ENCODE results near the gene BACH2. TPM values are rescaled to one million over a fixed set of nuclear protein-coding genes. Genes with fewer than 3 reads are reported as not detected.
A peak's percentile ranks its signal among the peaks of the same experiment; 100 is the strongest.

The BACH2 gene
- total and polyA plus RNA-seq, 2 donors (not counting 1 experiment from before 2014, with no cell fraction given): 2.2 to 2.6 TPM

GRCh38 chr6:90294614-90294988 lies 2.0 kb downstream of the BACH2 start:
- H3K27ac ChIP-seq (ENCODE audit: insufficient read depth, low read length): no peak overlapping the region
- no peak overlapping the region for H3K9ac ChIP-seq (ENCODE audit: insufficient read depth, low read length)
- no peaks in the 10 kb centered on the region for H3K36me3 ChIP-seq (ENCODE audit: control insufficient read depth, insufficient read depth, low read length)
- H3K4me3 ChIP-seq (replicated peaks in 1 of 4; ENCODE audit: control extremely low read depth in 1 of 4, insufficient read depth in 1 of 4, low read depth in 3 of 4, low read length in 4 of 4): peak overlapping the region; percentile 63 to 71 (median 66)
- no peaks in the 10 kb centered on the region for H4K20me1 ChIP-seq (ENCODE audit: control insufficient read depth, extremely low read depth, insufficient read depth, low read length)
- H3K9me3 ChIP-seq (ENCODE audit: control insufficient read depth, insufficient read depth, low read depth, low read length): no peaks in the 10 kb centered on the region
- peaks cover 2% of the 10 kb centered on the region for H3K4me1 ChIP-seq (ENCODE audit: control insufficient read depth, extremely low read depth, insufficient read depth, low read length)
- no peaks in the 10 kb centered on the region for H3K27me3 ChIP-seq (ENCODE audit: control insufficient read depth, insufficient read depth, low read length)
- H3K4me2 ChIP-seq (ENCODE audit: extremely low read depth, insufficient read depth, low read length): peak overlapping the region; percentile 83
- peak in 1 of 2 donors; percentile 37 for DNase-seq (ENCODE audit: low read depth in 2 of 2)
- H3K79me2 ChIP-seq (ENCODE audit: control insufficient read depth, insufficient read depth, low read length): no peaks in the 10 kb centered on the region
- no peak overlapping the region for H2AFZ ChIP-seq (ENCODE audit: low read length)
- TF ChIP-seq EZH2 (IDR thresholded peaks at IDR 0.05; ENCODE audit: low read length, missing control alignments) (no peak), CTCF (conservative IDR thresholded peaks at IDR 0.05 in 1 of 2, IDR thresholded peaks at IDR 0.05 in 1 of 2; ENCODE audit: low read depth in 1 of 2, low read length in 2 of 2) (no peak)

GRCh38 chr6:90294008-90294511 lies 2.6 kb downstream of the BACH2 start:
- Histone ChIP-seq H3K9me3 (ENCODE audit: control insufficient read depth, insufficient read depth, low read depth, low read length) (no peaks in the 10 kb centered on the region), H3K79me2 (ENCODE audit: control insufficient read depth, insufficient read depth, low read length) (no peaks in the 10 kb centered on the region), H3K27ac (ENCODE audit: insufficient read depth, low read length) (no peak overlapping the region), H4K20me1 (ENCODE audit: control insufficient read depth, extremely low read depth, insufficient read depth, low read length) (no peaks in the 10 kb centered on the region), H3K4me3 (replicated peaks in 1 of 4; ENCODE audit: control extremely low read depth in 1 of 4, insufficient read depth in 1 of 4, low read depth in 3 of 4, low read length in 4 of 4) (peak overlapping the region in 2 of 4 experiments; percentile 64 to 71), H3K4me2 (ENCODE audit: extremely low read depth, insufficient read depth, low read length) (no peak overlapping the region), H2AFZ (ENCODE audit: low read length) (no peak overlapping the region), H3K36me3 (ENCODE audit: control insufficient read depth, insufficient read depth, low read length) (no peaks in the 10 kb centered on the region), H3K4me1 (ENCODE audit: control insufficient read depth, extremely low read depth, insufficient read depth, low read length) (peaks cover 2% of the 10 kb centered on the region), H3K9ac (ENCODE audit: insufficient read depth, low read length) (no peak overlapping the region), H3K27me3 (ENCODE audit: control insufficient read depth, insufficient read depth, low read length) (no peaks in the 10 kb centered on the region)
- DNase-seq (ENCODE audit: low read depth in 2 of 2): no peak
- no peak for TF ChIP-seq CTCF (conservative IDR thresholded peaks at IDR 0.05 in 1 of 2, IDR thresholded peaks at IDR 0.05 in 1 of 2; ENCODE audit: low read depth in 1 of 2, low read length in 2 of 2)
- no peak for TF ChIP-seq EZH2 (IDR thresholded peaks at IDR 0.05; ENCODE audit: low read length, missing control alignments)

- no peak overlapping the region for H3K27ac ChIP-seq (ENCODE audit: insufficient read depth, low read length)
- TF ChIP-seq EZH2 (IDR thresholded peaks at IDR 0.05; ENCODE audit: low read length, missing control alignments) (no peak), CTCF (conservative IDR thresholded peaks at IDR 0.05 in 1 of 2, IDR thresholded peaks at IDR 0.05 in 1 of 2; ENCODE audit: low read depth in 1 of 2, low read length in 2 of 2) (no peak)
- H3K4me2 ChIP-seq (ENCODE audit: extremely low read depth, insufficient read depth, low read length): no peak overlapping the region
- H3K4me3 ChIP-seq (replicated peaks in 1 of 4; ENCODE audit: control extremely low read depth in 1 of 4, insufficient read depth in 1 of 4, low read depth in 3 of 4, low read length in 4 of 4): peak overlapping the region in 1 of 4 experiments; percentile 71
- no peaks in the 10 kb centered on the region for H4K20me1 ChIP-seq (ENCODE audit: control insufficient read depth, extremely low read depth, insufficient read depth, low read length)
- no peaks in the 10 kb centered on the region for H3K9me3 ChIP-seq (ENCODE audit: control insufficient read depth, insufficient read depth, low read depth, low read length)
- no peak overlapping the region for H2AFZ ChIP-seq (ENCODE audit: low read length)
- H3K27me3 ChIP-seq (ENCODE audit: control insufficient read depth, insufficient read depth, low read length): no peaks in the 10 kb centered on the region
- no peaks in the 10 kb centered on the region for H3K79me2 ChIP-seq (ENCODE audit: control insufficient read depth, insufficient read depth, low read length)
- DNase-seq (ENCODE audit: low read depth in 2 of 2): peak in 1 of 2 donors; percentile 47
- peaks cover 2% of the 10 kb centered on the region for H3K4me1 ChIP-seq (ENCODE audit: control insufficient read depth, extremely low read depth, insufficient read depth, low read length)
- no peak overlapping the region for H3K9ac ChIP-seq (ENCODE audit: insufficient read depth, low read length)
- H3K36me3 ChIP-seq (ENCODE audit: control insufficient read depth, insufficient read depth, low read length): no peaks in the 10 kb centered on the region
Observed at GRCh38 chr6:90293319-90293953, 3.2 kb downstream of the BACH2 start.

Data from fibroblast of lung (primary cell).